Measurements from ENCODE around the gene ZNF576.
"Not testable (repeated sequence)": the region's sequence is repeated elsewhere in the genome, so short reads cannot be mapped to it uniquely, and the experiment has no call there.

The ZNF576 gene

DNA sequence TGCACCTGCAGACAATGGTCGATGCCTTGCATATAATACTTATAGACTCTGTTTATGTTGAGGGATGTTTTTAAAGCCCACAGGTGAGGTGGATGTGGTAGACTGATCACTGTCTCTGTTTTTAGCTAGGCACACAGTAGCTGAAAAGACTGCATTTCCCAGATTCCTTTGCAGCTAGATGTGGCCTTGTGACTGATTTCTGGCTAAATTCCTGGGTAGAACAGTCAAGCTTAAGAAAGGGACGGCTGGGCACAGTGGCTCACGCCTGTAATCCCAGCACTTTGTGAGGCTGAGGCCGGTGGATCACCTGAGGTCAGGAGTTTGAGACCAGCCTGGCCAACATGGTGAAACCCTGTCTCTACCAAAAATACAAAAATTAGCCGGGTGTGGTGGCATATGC is 3.9 kb downstream of the ZNF576 start:
- H3K36me3 ChIP-seq (ENCODE audit: control insufficient read depth, insufficient read depth, low read length); H3K4me1 ChIP-seq (ENCODE audit: control insufficient read depth, insufficient read depth, low read length); H3K9me3 ChIP-seq (ENCODE audit: control insufficient read depth, insufficient read depth, low read length); H3K27me3 ChIP-seq (ENCODE audit: control insufficient read depth, insufficient read depth, low read length); DNase-seq (ENCODE audit: low read depth, low spot score); H3K4me3 ChIP-seq (ENCODE audit: low read length); H3K27ac ChIP-seq (ENCODE audit: low read length): not testable (repeated sequence)
- WGBS (ENCODE audit: insufficient coverage, insufficient read length), result no CpG with 5 or more reads among the region's 5 CpGs

GRCh38 chr19:43605875-43606568 is 9.6 kb downstream of the ZNF576 start:
- Histone ChIP-seq H3K36me3 (ENCODE audit: control insufficient read depth, insufficient read depth, low read length) (no peaks in the 10 kb centered on the region; the same call in 1 of the 2 replicates), H3K9me3 (ENCODE audit: control insufficient read depth, insufficient read depth, low read length) (no peaks in the 10 kb centered on the region), H3K4me1 (ENCODE audit: control insufficient read depth, insufficient read depth, low read length) (no peaks in the 10 kb centered on the region), H3K27me3 (ENCODE audit: control insufficient read depth, insufficient read depth, low read length) (no peaks in the 10 kb centered on the region), H3K27ac (ENCODE audit: low read length) (no peak overlapping the region), H3K4me3 (ENCODE audit: low read length) (no peak overlapping the region)
- WGBS (ENCODE audit: insufficient coverage, insufficient read length), result no CpG with 5 or more reads among the region's 7 CpGs
- no peak for DNase-seq (ENCODE audit: low read depth, low spot score)

DNA sequence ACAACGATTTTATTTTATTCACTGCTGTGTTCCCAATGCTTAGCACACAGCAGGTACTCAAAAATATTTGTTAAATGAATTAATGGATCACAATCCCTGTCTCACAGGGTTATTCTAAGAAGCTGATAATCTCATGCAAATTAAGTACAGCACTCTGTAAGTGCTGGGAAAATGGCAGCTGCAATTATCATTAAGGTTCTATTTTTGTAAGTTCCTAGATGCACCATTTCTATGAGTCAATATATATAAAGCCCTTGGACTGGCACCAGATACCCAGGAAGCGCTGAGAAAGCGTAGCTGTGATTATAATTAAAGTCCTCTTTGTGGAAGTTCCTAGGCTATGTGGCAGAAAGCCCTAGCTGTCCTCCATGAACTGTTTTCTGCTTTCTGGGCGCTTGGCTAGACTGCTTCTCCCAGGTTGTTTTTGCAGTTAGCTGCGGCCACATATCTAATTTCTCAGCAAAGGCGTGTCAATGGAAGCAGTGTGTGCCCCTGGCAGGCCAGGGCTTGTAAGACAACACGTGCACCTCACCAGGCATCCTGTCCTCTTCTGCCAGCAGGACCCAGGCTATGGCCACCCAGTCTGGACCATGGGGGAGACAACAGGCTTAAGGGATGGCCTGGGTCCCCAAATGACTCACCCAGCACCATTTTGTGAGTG is 10.3 kb downstream of the ZNF576 start:
- Histone ChIP-seq H3K4me3 (ENCODE audit: low read length) (no peak overlapping the region), H3K27me3 (ENCODE audit: control insufficient read depth, insufficient read depth, low read length) (no peaks in the 10 kb centered on the region), H3K9me3 (ENCODE audit: control insufficient read depth, insufficient read depth, low read length) (no peaks in the 10 kb centered on the region), H3K27ac (ENCODE audit: low read length) (no peak overlapping the region), H3K4me1 (ENCODE audit: control insufficient read depth, insufficient read depth, low read length) (no peaks in the 10 kb centered on the region), H3K36me3 (ENCODE audit: control insufficient read depth, insufficient read depth, low read length) (no peaks in the 10 kb centered on the region; the same call in 1 of the 2 replicates)
- no peak for DNase-seq (ENCODE audit: low read depth, low spot score)
- WGBS (ENCODE audit: insufficient coverage, insufficient read length), result no CpG with 5 or more reads among the region's 7 CpGs

DNA sequence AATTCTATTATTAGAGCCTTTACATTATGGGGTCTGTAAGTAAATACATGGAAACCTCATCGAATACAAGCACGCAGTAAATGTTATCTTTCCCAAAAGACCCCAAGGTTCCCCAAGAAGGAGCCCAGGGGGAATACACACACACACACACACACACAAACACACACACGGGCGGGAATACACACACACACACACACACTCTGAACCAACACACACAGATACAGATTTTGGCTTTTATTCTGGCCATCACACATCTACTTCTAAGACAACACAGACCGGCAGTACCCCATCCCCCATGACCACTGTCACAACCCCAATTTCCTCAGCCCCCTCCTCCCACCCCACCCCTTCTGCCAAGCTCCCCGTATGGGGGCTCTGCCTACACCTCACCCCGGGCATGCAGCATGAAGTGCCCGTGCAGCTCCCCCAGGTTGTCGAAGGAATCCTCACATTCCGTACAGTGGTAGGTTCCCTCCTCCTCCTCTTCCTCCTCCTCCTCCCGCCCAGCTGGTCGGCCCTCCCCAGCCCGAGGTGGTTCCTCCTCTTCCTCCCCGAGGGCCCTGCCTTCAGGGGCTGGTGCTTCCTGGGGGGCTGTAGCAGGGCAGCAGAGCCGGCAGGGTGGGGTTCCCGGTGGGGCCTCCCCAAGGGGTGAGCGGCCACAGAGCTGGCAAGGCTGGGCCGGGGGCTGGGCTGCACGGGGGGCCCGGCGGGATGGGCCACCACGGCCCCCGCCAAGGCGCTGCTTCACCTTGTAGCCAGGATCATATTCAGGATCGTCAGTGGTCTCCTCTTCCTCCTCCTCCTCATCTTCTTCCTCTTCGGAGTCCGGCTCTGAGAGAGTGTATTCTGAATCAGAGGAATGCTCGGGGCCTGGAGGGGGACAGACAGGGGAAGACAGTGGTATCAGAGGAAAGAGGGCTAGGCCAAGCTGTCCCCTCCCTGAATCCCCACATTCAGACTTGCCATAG is 11.1 kb downstream of the ZNF576 start:
- H3K27me3 ChIP-seq (ENCODE audit: control insufficient read depth, insufficient read depth, low read length), result no peaks in the 10 kb centered on the region
- H3K4me1 ChIP-seq (ENCODE audit: control insufficient read depth, insufficient read depth, low read length), result no peaks in the 10 kb centered on the region
- no peaks in the 10 kb centered on the region for H3K9me3 ChIP-seq (ENCODE audit: control insufficient read depth, insufficient read depth, low read length)
- no peak for DNase-seq (ENCODE audit: low read depth, low spot score)
- WGBS (ENCODE audit: insufficient coverage, insufficient read length), result no CpG with 5 or more reads among the region's 28 CpGs
- no peak overlapping the region for H3K27ac ChIP-seq (ENCODE audit: low read length)
- H3K4me3 ChIP-seq (ENCODE audit: low read length), result no peak overlapping the region
- no peaks in the 10 kb centered on the region; the same call in 1 of the 2 replicates for H3K36me3 ChIP-seq (ENCODE audit: control insufficient read depth, insufficient read depth, low read length)

DNA sequence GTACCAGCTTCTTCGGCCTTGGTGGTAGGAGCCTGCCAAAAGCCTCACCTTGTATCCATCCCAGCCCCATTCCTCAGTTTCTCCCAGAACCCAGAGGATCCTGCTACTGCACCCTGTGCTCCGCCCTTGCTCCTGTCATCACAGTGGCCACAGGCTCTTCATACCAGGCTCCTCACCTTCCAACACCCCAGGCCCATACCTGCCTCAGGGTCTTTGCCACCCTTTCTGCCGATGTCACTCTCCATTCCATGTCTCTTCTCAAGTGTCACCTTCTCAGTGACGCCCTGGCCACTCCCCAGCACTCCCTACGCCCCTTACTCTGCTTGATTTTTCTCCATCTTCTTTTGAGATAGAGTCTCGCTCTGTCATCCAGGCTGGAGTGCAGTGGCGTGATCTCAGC is 13.5 kb downstream of the ZNF576 start:
- H3K27ac ChIP-seq (ENCODE audit: low read length), result no peak overlapping the region
- WGBS (ENCODE audit: insufficient coverage, insufficient read length), result no CpG with 5 or more reads among the region's 7 CpGs

GRCh38 chr19:43610493-43610892 is 14.1 kb downstream of the ZNF576 start:
- WGBS (ENCODE audit: insufficient coverage, insufficient read length), result no CpG with 5 or more reads among the region's 3 CpGs
- Histone ChIP-seq H3K27ac (ENCODE audit: low read length) (no peak overlapping the region), H3K36me3 (ENCODE audit: control insufficient read depth, insufficient read depth, low read length) (no peaks in the 10 kb centered on the region; the same call in 1 of the 2 replicates), H3K4me3 (ENCODE audit: low read length) (no peak overlapping the region), H3K4me1 (ENCODE audit: control insufficient read depth, insufficient read depth, low read length) (no peaks in the 10 kb centered on the region), H3K27me3 (ENCODE audit: control insufficient read depth, insufficient read depth, low read length) (no peaks in the 10 kb centered on the region), H3K9me3 (ENCODE audit: control insufficient read depth, insufficient read depth, low read length) (no peaks in the 10 kb centered on the region)
- DNase-seq (ENCODE audit: low read depth, low spot score), result no peak

More for the DNA sequence above, 13.5 kb downstream of the ZNF576 start:
- Histone ChIP-seq H3K36me3 (ENCODE audit: control insufficient read depth, insufficient read depth, low read length) (no peaks in the 10 kb centered on the region; the same call in 1 of the 2 replicates), H3K27me3 (ENCODE audit: control insufficient read depth, insufficient read depth, low read length) (no peaks in the 10 kb centered on the region), H3K4me3 (ENCODE audit: low read length) (no peak overlapping the region), H3K4me1 (ENCODE audit: control insufficient read depth, insufficient read depth, low read length) (no peaks in the 10 kb centered on the region), H3K9me3 (ENCODE audit: control insufficient read depth, insufficient read depth, low read length) (no peaks in the 10 kb centered on the region)
- DNase-seq (ENCODE audit: low read depth, low spot score), result no peak

- DNase-seq (ENCODE audit: low read depth, low spot score), result no peak
- H3K4me1 ChIP-seq (ENCODE audit: control insufficient read depth, insufficient read depth, low read length), result no peaks in the 10 kb centered on the region
- H3K9me3 ChIP-seq (ENCODE audit: control insufficient read depth, insufficient read depth, low read length), result no peaks in the 10 kb centered on the region
- no peaks in the 10 kb centered on the region; the same call in 1 of the 2 replicates for H3K36me3 ChIP-seq (ENCODE audit: control insufficient read depth, insufficient read depth, low read length)
- H3K27ac ChIP-seq (ENCODE audit: low read length), result no peak within 1 kb of the TSS
- no peak within 1 kb of the TSS for H3K4me3 ChIP-seq (ENCODE audit: low read length)
- no peaks in the 10 kb centered on the region for H3K27me3 ChIP-seq (ENCODE audit: control insufficient read depth, insufficient read depth, low read length)
- no CpG with 5 or more reads among the region's 3 CpGs for WGBS (ENCODE audit: insufficient coverage, insufficient read length)
These were observed 15.4 kb downstream of the ZNF576 start, which contains the start of gene SRRM5 for GRCh38 chr19:43611788-43612187. SRRM5 (plus strand) TSS chr19:43612088; CDS start chr19:43612122, 34 bp downstream.

DNA sequence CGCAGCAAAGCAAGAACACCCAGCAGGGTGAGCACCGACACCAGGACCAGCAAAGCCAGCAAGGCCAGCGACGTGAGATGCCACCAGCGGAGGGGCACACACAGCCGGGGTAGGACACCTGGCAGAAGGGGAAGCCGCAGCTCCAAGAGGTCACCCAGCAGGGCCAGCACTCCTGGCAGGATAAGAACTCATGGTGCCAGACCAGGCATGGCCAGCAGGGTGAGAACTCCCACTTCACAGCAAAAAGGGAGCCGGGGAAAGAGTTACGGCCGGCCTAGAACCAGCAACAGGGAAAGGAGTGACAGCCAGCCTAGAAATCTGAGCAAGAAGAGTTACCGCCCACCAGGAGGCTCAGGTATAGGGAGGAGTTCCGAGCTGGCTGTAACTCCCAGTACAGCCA is 16.0 kb downstream of the ZNF576 start:
- WGBS (ENCODE audit: insufficient coverage, insufficient read length), result no CpG with 5 or more reads among the region's 12 CpGs
- Histone ChIP-seq H3K27me3 (ENCODE audit: control insufficient read depth, insufficient read depth, low read length) (no peaks in the 10 kb centered on the region), H3K36me3 (ENCODE audit: control insufficient read depth, insufficient read depth, low read length) (no peaks in the 10 kb centered on the region; the same call in 1 of the 2 replicates), H3K4me3 (ENCODE audit: low read length) (no peak overlapping the region), H3K9me3 (ENCODE audit: control insufficient read depth, insufficient read depth, low read length) (no peaks in the 10 kb centered on the region), H3K4me1 (ENCODE audit: control insufficient read depth, insufficient read depth, low read length) (no peaks in the 10 kb centered on the region), H3K27ac (ENCODE audit: low read length) (no peak overlapping the region)
- no peak for DNase-seq (ENCODE audit: low read depth, low spot score)

GRCh38 chr19:43616306-43616705 is 19.9 kb downstream of the ZNF576 start:
- no CpG with 5 or more reads among the region's 1 CpG for WGBS (ENCODE audit: insufficient coverage, insufficient read length)

GRCh38 chr19:43616954-43617353 is 20.6 kb downstream of the ZNF576 start:
- Histone ChIP-seq H3K4me1 (ENCODE audit: control insufficient read depth, insufficient read depth, low read length) (peaks cover 2% of the 10 kb centered on the region; the same call in 1 of the 2 replicates), H3K27me3 (ENCODE audit: control insufficient read depth, insufficient read depth, low read length) (no peaks in the 10 kb centered on the region), H3K9me3 (ENCODE audit: control insufficient read depth, insufficient read depth, low read length) (no peaks in the 10 kb centered on the region), H3K27ac (ENCODE audit: low read length) (no peak overlapping the region), H3K36me3 (ENCODE audit: control insufficient read depth, insufficient read depth, low read length) (no peaks in the 10 kb centered on the region), H3K4me3 (ENCODE audit: low read length) (no peak overlapping the region)
- WGBS (ENCODE audit: insufficient coverage, insufficient read length), result no CpG with 5 or more reads among the region's 6 CpGs
- no peak for DNase-seq (ENCODE audit: low read depth, low spot score)

More at GRCh38 chr19:43616306-43616705, 19.9 kb downstream of the ZNF576 start:
- no peak overlapping the region for H3K4me3 ChIP-seq (ENCODE audit: low read length)
- H3K36me3 ChIP-seq (ENCODE audit: control insufficient read depth, insufficient read depth, low read length), result no peaks in the 10 kb centered on the region
- no peak overlapping the region for H3K27ac ChIP-seq (ENCODE audit: low read length)
- H3K4me1 ChIP-seq (ENCODE audit: control insufficient read depth, insufficient read depth, low read length), result peaks cover 2% of the 10 kb centered on the region; the same call in 1 of the 2 replicates
- no peaks in the 10 kb centered on the region for H3K9me3 ChIP-seq (ENCODE audit: control insufficient read depth, insufficient read depth, low read length)
- no peaks in the 10 kb centered on the region for H3K27me3 ChIP-seq (ENCODE audit: control insufficient read depth, insufficient read depth, low read length)
- DNase-seq (ENCODE audit: low read depth, low spot score), result no peak
